HG03175 (cell line): ENCODE measurements around the gene FAM163B.

Experiments used
- ATAC-seq: cut with Tn5 transposase; IDR thresholded peaks from one replicate; pipeline ENCODE4 v1.9.1; 2021; ENCODE audit warnings: mild to moderate bottlenecking, moderate library complexity; ENCODE audit not compliant: unreplicated experiment

Gene FAM163B

GRCh38 chr9:133529457-133529856 is 79.7 kb downstream of the FAM163B start:
- ATAC-seq, result no peak

- no peak for ATAC-seq
Measured at GRCh38 chr9:133528876-133529241, 80.3 kb downstream of the FAM163B start.

- no peak for ATAC-seq
Measured at GRCh38 chr9:133528001-133528875, 81.0 kb downstream of the FAM163B start.

GRCh38 chr9:133527444-133527920 is 81.7 kb downstream of the FAM163B start:
- no peak for ATAC-seq
